Sigmoid colon (tissue), 7 donors: Measurements from ENCODE around the gene REC8. TPM values are rescaled to one million over a fixed set of nuclear protein-coding genes. Genes with fewer than 3 reads are reported as not detected.
A peak's percentile ranks its signal among the peaks of the same experiment; 100 is the strongest.

ENCODE experiments used
- DNase-seq: peaks from one replicate; pipeline ENCODE4 v3.0.0-alpha.2; 2019
- H3K27ac ChIP-seq, 4 donors: fragments of 200-600 bp; sonication (generic); one replicate each; pipeline ENCODE4 v1.5.1; 2016 to 2019; ENCODE audit warnings: mild to moderate bottlenecking in 1 of 4
- H3K27me3 ChIP-seq, 3 donors: fragments of 200-600 bp; sonication (generic); one replicate each; pipeline ENCODE4 v1.5.1; 2019; ENCODE audit warnings: mild to moderate bottlenecking in 1 of 3
- H3K36me3 ChIP-seq, 4 donors: fragments of 200-600 bp; sonication (generic); one replicate each; pipeline ENCODE4 v1.5.1; 2016 to 2019
- H3K4me1 ChIP-seq, 4 donors: fragments of 200-600 bp; sonication (generic); one replicate each; pipeline ENCODE4 v1.5.1; 2017 to 2019
- H3K4me3 ChIP-seq, 4 donors: fragments of 200-600 bp; sonication (generic); one replicate each; pipeline ENCODE4 v1.5.1; 2017 to 2019; ENCODE audit warnings: mild to moderate bottlenecking in 2 of 4, moderate library complexity in 1 of 4
- H3K9me3 ChIP-seq, 4 donors: fragments of 200-600 bp in 3 of 4; sonication (generic) in 3 of 4; one replicate each; pipeline versions ENCODE4 v1.5.1 to v1.6.1; 2013 to 2019
- CTCF ChIP-seq, 4 experiments: fragments of 450-650 bp in 3 of 4; fragments of 200-600 bp in 1 of 4; IDR thresholded peaks; one replicate each; pipeline ENCODE4 v1.5.1; 2016 to 2019; ENCODE audit warnings: antibody characterized with exemption in 4 of 4, mild to moderate bottlenecking in 3 of 4, moderate library complexity in 2 of 4
- EP300 ChIP-seq, 4 donors: sonication (generic); formaldehyde crosslinking; IDR thresholded peaks; one replicate each; pipeline ENCODE4 v1.6.1; 2017; ENCODE audit warnings: antibody characterized with exemption in 4 of 4
- POLR2A ChIP-seq, 2 donors: fragments of 450-650 bp; IDR thresholded peaks; one replicate each; pipeline ENCODE4 v1.6.1; 2016; ENCODE audit warnings: antibody characterized with exemption in 2 of 2, mild to moderate bottlenecking in 2 of 2, moderate library complexity in 2 of 2
- POLR2AphosphoS5 ChIP-seq, 4 donors: sonication (generic); formaldehyde crosslinking; IDR thresholded peaks; one replicate each; pipeline ENCODE4 v1.6.1; 2017; ENCODE audit warnings: antibody characterized with exemption in 4 of 4
- WGBS, 2 donors: extraction: QIAGEN DNeasy Blood & Tissue Kit; methylation state at CpG; one replicate each; pipeline ENCODE4 v1.1.7; 2013; 5-methylcytosine and 5-hydroxymethylcytosine counted together
- intact Hi-C: fragments of 100-400 bp; cut with DNase I; formaldehyde crosslinking; loops from one replicate; pipeline ENCODE4 v1.15.1; 2023
- polyA plus RNA-seq, 3 donors: library from polyadenylated mRNA; stranded (reverse); fragments of 200-250 nt; gene quantifications; one replicate each; pipeline ENCODE4 v1.2.3, GENCODE V29; 2013
- total RNA-seq, 4 donors: library from RNA; depleted of rRNA; stranded (reverse); fragments of >200 nt; gene quantifications; one replicate each; pipeline ENCODE4 v1.1.0, GENCODE V29; 2016
- donor health status: healthy with polysubstance abuse.
- donor health status: Bipolar disorder and iron deficiency.
- donor health status: healthy.

Gene REC8
- total and polyA plus RNA-seq, 7 donors: 1.8 to 24.1 (median 6.4) TPM

GRCh38 chr14:24126939-24127338 is 44.9 kb upstream of the REC8 start:
- DNase-seq: no peak
- Histone ChIP-seq H3K27me3 (no peaks in the 10 kb centered on the region), H3K36me3 (peaks cover 6 to 26% (median 13%) of the 10 kb centered on the region in 4 donors), H3K4me3 (no peak overlapping the region), H3K27ac (no peak overlapping the region), H3K4me1 (no peaks in the 10 kb centered on the region), H3K9me3 (no peaks in the 10 kb centered on the region)
- TF ChIP-seq POLR2AphosphoS5 (IDR thresholded peaks at IDR 0.05) (no peak), POLR2A (IDR thresholded peaks at IDR 0.05) (no peak), EP300 (IDR thresholded peaks at IDR 0.05) (no peak), CTCF (IDR thresholded peaks at IDR 0.05) (no peak)
- intact Hi-C loops: no loop called here

- H3K27ac ChIP-seq: no peak overlapping the region
- peaks cover 6 to 19% (median 11%) of the 10 kb centered on the region in 4 donors for H3K36me3 ChIP-seq
- TF ChIP-seq CTCF (IDR thresholded peaks at IDR 0.05): no peak
- TF ChIP-seq POLR2AphosphoS5 (IDR thresholded peaks at IDR 0.05): no peak
- no peak for TF ChIP-seq EP300 (IDR thresholded peaks at IDR 0.05)
- no peak for TF ChIP-seq POLR2A (IDR thresholded peaks at IDR 0.05)
- H3K27me3 ChIP-seq: no peaks in the 10 kb centered on the region
- no peak overlapping the region for H3K4me3 ChIP-seq
- H3K4me1 ChIP-seq: no peaks in the 10 kb centered on the region
- H3K9me3 ChIP-seq: no peaks in the 10 kb centered on the region
- WGBS, 2 donors: 79 to 90% methylated on average over 2 of the region's 2 CpGs
- intact Hi-C loops: no loop called here
- no peak for DNase-seq
These were observed 44.2 kb upstream of the REC8 start for GRCh38 chr14:24127673-24128072.

- Histone ChIP-seq H3K27me3 (no peaks in the 10 kb centered on the region), H3K4me1 (no peaks in the 10 kb centered on the region), H3K27ac (no peak overlapping the region), H3K36me3 (peaks cover 0 to 2% (median 0%) of the 10 kb centered on the region in 4 donors), H3K9me3 (no peaks in the 10 kb centered on the region), H3K4me3 (no peak overlapping the region)
- no peak for DNase-seq
- TF ChIP-seq CTCF (IDR thresholded peaks at IDR 0.05) (no peak), POLR2A (IDR thresholded peaks at IDR 0.05) (no peak), POLR2AphosphoS5 (IDR thresholded peaks at IDR 0.05) (no peak), EP300 (IDR thresholded peaks at IDR 0.05) (no peak)
- intact Hi-C loops: no loop called here
- 90 to 95% methylated on average over 8 of the region's 8 CpGs for WGBS, 2 donors
These were observed 42.4 kb upstream of the REC8 start for GRCh38 chr14:24129410-24129998.

GRCh38 chr14:24130380-24130716 is 41.5 kb upstream of the REC8 start, which contains the start of gene FITM1:
TSS of gene FITM1 (plus strand) at chr14:24130659. CDS start at chr14:24131564, 905 bp downstream.
- peaks cover 0 to 2% (median 1%) of the 10 kb centered on the region in 4 donors for H3K4me1 ChIP-seq
- H3K27ac ChIP-seq: peak within 1 kb of the TSS in 2 of 4 donors; percentile 25 to 27
- no peak for TF ChIP-seq CTCF (IDR thresholded peaks at IDR 0.05)
- TF ChIP-seq EP300 (IDR thresholded peaks at IDR 0.05): no peak
- no peak for TF ChIP-seq POLR2AphosphoS5 (IDR thresholded peaks at IDR 0.05)
- TF ChIP-seq POLR2A (IDR thresholded peaks at IDR 0.05): no peak
- DNase-seq: no peak
- 93 to 94% methylated on average over 5 of the region's 5 CpGs for WGBS, 2 donors
- H3K9me3 ChIP-seq: no peaks in the 10 kb centered on the region
- H3K4me3 ChIP-seq: no peak within 1 kb of the TSS
- no peaks in the 10 kb centered on the region for H3K27me3 ChIP-seq
- H3K36me3 ChIP-seq: no peaks in the 10 kb centered on the region
- intact Hi-C loops: no loop called here
